Measurements from ENCODE around the gene RALGDS.
A peak's percentile ranks its signal among the peaks of the same experiment; 100 is the strongest.
"Not testable (repeated sequence)": the region's sequence is repeated elsewhere in the genome, so short reads cannot be mapped to it uniquely, and the experiment has no call there.

Gene RALGDS

DNA sequence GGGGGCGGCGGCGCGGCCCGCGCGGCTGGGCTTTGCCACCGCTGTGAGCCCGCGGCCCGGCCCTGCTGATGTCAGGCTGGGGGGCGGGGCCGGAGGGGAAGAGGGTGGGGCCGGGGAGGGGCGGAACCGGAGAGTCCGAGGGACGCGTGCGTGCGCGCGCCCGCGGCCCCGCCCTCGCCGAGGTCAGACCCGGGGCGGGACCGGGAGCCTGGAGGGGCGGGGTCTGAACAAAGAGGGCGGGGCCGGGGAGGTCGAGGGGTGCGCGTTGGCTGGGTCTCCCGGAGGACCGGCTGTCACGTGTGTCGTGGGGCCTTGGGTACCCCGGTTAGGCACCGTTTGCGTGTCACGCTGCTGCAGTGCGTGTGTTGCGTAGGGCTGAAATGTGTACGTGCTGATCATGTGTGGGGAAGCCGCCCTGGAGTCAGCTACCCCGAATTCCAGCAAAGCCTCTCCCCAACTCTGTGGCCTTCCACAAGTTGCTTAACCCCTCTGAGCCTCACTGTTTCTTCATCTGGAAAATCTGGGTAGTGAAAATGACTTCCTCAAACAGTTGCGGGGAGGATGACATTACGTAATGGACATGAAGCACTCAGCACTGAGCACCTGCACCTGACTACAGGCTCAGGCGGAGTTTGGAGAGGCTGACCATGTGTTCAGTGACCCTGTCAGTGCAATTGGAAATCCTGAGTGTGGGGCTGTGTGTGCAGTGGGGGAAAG, at the start of gene RALGDS:
RALGDS (minus strand) TSS at position 43 of the 717 bp plus-strand sequence. CDS start 86 bp downstream, outside the sequence.
- DNase-seq: peak; percentile 84 to 88

DNA sequence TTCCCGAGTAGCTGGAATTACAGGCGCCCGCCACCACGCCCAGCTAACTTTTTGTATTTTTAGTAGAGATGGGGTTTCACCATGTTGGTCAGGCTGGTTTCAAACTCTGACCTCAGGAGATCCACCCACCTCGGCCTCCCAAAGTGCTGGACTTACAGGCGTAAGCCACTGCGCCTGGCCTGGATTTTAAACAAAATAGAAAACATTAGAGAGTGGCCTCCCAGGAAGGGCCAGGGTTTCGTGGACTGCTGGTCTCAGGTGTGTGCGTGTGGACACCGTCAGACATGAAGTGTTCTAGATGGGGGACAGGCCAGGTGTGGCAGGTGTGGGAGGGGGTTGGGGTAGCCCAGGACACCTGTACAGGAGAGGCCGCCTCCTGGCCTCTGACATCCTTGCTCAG, 49.7 kb upstream of the RALGDS start:
- DNase-seq: no peak

DNA sequence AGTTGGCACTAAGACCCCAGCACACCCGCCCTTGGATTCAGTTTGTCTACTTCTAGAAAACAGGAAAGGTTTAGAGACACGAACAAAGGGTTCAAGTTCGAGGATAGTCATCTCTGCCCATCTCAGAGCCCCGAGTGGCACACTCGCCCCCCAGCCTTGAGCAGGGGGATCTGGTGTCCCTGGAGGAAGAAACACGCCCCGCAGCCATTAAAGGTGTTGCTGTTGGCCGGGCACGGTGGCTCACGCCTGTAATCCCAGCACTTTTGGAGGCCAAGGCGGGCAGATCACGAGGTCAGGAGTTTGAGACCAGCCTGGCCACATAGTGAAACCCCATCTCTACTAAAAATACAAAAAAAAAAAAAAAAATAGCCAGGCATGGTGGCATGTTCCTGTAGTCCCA, 48.6 kb upstream of the RALGDS start:
- not testable (repeated sequence) for DNase-seq

DNA sequence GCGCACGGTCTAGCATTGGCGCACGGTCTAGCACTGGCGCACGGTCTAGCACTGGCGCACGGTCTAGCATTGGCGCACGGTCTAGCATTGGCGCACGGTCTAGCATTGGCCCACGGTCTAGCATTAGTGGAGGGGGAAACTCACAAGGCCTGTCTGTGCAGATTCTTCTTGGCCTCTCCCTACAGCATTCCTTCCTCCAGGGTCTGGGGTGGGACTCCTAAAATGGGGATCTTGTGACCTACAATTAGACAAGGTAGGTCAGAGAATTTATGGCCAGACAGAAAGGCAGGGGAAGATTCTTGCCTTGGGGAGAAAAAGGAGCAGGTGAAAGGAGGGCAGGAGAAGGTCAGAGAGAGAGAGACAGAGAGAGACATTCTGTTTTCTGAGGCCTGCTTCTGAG, 48.1 kb upstream of the RALGDS start:
- DNase-seq: no peak

GRCh38 chr9:133168432-133168831, 47.4 kb upstream of the RALGDS start:
- DNase-seq: no peak

GRCh38 chr9:133167769-133168168, 46.7 kb upstream of the RALGDS start:
- no peak for DNase-seq

- DNase-seq: no peak
Measured at GRCh38 chr9:133167096-133167730, 46.2 kb upstream of the RALGDS start.

- no peak for DNase-seq
Measured at GRCh38 chr9:133166392-133166791, 45.4 kb upstream of the RALGDS start.

GRCh38 chr9:133165452-133165730, 44.4 kb upstream of the RALGDS start:
- no peak for DNase-seq

DNA sequence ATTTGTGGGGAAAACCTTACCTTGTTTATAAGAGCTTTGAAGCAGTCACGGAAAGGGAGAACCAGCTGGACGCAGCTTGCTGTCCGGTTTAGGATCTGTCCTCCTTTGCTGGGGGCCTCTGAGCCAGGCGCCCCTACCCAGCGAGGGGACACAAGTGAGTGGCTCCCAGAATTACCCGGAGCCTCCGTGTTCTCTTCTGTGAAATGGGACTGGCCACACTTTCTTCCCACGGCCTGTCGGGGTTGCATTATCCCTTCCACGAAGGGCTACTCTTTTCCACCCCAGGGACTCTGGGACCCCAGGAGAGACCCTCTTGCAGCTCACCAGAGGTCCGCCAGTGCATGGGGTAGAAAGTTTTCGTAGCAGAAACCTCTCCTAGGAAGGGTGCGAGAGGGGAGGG, 43.2 kb upstream of the RALGDS start:
- no peak for DNase-seq

DNA sequence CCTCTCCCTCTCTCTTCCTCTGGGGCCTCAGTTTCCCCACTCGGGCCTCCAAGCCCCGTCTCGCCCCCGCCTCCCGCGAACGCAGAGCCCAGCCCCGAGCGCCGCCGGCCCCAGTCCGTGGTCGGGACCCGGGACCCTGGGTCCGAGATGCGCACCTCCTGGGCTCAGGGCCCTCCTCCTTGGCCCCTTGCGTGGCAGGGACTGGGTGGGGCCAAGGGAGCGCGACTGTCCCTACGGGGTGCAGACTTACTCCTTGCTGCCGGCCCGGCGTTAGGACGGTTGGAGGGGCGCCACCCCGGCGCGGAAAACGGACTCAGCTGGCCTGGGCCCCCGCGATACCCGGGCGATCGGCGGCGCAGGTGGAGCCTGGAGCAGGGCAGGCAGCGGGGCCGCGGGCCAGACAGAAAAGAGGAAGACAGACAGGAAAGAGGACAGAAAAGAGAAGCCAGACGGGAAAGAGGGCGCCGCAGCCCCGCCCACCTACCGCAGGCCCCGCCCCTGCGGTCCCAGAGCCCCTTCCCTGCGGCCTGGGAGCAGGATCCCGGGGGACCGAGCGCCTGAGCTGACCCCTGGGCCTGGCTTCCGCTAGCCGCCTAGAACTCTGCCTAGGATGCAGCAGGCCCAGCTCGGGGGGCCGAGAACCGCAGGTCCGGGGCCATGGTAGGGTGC, 42.6 kb upstream of the RALGDS start, which contains the start of gene GBGT1:
GBGT1 (minus strand) TSS at position 411 of the 669 bp plus-strand sequence. CDS start 1,502 bp downstream, outside the sequence.
- peak; percentile 18 to 28 for DNase-seq

DNA sequence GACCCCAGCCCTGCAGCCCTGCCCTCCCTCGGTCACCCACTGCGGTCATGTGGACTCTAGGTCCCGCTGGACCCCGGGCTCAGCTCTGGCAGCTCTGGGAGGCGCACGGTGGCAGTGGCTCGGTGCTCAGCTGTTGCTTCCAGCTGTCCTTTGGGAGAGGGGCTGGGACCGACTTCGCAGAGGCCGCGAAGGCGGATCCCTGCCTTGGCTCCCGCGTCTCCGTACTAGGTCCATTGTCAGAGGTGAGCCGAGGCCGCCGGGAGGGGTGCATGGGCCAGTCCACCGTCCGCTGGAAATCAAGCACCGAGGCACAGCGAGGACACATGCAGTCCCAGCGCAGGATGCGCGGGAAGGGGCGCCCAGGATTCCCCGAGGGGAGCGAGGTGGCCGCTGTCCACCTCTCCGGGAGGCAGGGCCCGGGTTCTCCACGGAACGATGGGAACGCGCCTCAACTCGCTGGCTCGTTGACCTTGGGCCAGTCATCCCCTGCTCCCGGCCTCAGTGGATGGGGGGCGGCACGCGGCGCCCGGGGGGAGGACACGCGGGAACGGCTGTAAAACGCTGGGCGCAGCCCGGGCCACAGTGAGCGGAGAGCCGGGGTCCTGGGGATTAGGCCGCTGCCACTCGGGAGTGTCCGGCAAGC, 41.9 kb upstream of the RALGDS start:
- DNase-seq: no peak

GRCh38 chr9:133161547-133161950, 40.5 kb upstream of the RALGDS start:
- DNase-seq: no peak

- peak in 1 of 2 donors; percentile 27 for DNase-seq
Measured at GRCh38 chr9:133160742-133161546, 39.9 kb upstream of the RALGDS start.

DNA sequence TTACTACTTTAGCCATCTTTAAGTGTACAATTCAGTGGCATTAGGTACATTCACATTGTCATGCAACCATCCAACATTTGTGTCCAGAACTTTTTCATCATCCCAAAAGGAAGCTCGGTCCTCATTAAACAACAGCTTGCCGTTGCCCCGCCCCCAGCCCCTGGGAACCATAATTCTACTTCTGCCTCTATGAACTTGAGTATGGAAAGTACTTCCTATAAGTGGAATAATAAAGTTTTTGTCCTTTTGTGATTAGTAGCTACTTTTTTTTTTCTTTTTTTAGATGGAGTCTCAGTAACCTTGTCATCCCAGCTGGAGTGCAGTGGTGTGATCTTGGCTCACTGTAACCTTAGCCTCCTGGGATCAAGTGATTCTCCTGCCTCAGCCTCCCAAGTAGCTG, 37.7 kb upstream of the RALGDS start:
- DNase-seq: no peak

GRCh38 chr9:133155156-133155555, 34.1 kb upstream of the RALGDS start:
- DNase-seq: no peak

GRCh38 chr9:133154097-133154989, 33.3 kb upstream of the RALGDS start:
- no peak for DNase-seq

DNA sequence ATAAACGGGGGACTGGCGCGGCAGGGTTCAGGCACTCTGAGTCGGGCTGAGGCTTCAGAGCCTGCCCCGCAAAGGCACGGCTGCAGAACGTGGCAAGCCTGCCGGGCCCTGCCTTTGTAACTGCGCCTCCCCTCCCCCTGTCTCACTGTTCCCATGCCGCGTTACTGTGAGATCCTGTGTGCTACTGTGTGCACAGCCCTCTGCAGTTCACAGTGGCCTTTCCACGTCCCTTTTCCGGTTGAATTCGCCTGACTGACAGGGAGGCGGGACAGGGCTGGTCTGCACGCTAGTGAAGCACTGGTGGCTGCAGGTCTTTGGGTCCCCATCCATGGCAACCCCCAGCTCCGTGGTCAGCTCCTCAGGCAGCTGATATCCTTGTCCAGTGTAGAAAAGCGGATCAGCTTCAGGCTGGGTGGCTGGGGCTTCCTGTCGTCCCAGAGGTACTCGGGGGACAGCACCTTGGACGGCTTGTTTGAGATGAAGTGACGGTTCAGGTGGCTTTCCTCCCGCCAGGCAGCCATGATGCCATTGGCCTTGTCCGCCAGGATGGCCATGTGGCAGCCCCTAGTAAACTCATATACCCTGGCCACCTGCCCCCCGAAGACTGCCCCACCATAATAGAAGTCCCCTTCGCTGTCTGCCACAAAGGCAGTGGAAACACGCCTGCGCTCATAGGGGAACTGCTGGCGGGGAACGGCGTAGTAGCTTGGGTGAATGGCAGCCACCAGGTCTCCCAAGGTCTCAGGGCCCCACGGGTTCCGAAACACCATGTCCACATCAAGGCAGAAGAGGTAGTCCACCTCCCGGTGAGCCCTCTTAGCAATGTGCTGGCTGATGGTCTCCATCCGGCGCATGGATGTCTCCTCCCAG, 32.4 kb upstream of the RALGDS start:
- no peak for DNase-seq

DNA sequence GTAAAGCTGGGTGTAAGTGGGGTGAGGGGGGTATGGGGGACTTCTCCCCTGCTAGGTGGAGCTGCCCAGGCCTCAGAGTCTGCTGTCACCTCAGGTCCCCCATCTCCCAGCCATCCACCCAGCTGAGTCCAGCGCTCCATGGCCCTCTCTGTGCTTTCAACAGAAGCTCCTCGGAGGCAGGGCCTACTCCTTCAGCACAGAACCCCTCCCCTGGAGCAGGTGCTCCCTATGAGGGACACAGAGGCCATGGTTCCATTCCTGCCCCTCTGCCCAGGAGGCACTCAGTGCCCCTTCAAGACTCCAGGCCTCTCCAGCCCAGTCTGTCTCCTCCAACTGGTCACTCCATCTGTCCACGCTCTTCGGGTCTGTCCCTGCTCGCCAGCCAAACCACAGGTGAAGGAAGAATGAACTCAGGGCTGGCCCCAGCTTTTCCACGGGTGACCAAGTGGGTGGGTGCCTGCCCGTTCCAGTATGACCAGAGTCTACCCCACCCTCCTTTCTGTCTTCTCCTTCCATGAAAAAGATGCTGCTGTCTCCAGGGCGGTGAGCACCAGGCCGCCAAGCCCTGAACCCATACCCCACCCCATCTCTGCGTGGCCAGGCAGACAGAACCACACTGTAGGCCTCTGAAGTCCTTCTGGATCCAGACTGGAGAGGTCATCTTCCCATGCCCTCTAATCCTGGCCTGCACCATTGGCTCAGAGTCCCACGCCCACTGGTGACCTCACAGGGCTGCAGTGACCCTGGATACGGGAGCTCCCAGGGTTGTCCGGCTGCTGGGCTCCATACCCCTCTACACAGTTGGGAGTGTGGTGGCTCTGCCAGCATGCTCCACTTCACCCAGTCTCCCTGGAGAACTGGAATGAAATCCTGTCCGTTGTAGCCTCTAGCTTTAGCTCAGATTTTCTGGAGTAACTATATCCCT, 30.8 kb upstream of the RALGDS start:
- DNase-seq: no peak
